ENCODE results near the gene HABP4. TPM values are rescaled to one million over a fixed set of nuclear protein-coding genes. Genes with fewer than 3 reads are reported as not detected.

The HABP4 gene
- total and polyA plus RNA-seq, 9 of the 15 experiments (the other 6 are each of a cell fraction or from before 2014, with no cell fraction given): 0.38 to 2.4 (median 1.9) TPM

DNA sequence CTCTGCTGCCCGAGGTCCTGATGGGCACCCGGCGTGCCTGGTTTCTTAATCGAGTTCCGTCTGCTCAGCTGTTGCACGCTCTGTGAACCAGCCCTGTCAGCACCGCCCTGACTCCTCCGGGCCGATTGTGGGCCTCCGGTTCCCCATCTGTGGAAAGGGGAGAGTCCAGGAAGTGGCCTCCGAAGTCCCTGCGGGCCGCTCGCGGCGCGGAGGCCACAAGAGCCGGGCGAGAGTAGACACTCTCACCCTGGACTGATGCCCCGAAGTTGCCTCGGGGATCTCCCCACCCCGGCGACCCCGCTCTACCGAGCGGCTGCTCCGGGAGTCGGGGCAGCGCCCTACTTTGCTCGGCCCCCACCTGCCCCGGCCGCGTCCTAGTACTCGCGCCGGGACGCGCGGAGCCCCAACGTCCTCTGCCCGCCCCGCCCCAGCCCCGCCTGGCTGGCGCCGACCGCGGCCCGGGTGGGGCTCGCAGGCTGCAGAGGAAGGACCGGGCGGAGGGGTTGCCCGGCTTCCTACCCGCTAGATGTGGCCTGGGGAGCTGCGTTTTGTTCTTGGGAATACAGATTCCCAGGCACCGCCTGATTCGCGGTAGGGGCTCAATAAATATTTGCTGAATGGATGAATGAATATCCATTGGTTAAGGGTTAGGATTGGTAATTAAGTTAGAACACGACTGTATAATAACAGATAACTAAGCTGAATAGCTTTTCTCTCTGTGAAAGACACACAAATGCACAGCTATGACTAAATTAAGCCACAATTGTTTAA is 30.9 kb upstream of the HABP4 start (continued):
- TF ChIP-seq, protein P1, sequence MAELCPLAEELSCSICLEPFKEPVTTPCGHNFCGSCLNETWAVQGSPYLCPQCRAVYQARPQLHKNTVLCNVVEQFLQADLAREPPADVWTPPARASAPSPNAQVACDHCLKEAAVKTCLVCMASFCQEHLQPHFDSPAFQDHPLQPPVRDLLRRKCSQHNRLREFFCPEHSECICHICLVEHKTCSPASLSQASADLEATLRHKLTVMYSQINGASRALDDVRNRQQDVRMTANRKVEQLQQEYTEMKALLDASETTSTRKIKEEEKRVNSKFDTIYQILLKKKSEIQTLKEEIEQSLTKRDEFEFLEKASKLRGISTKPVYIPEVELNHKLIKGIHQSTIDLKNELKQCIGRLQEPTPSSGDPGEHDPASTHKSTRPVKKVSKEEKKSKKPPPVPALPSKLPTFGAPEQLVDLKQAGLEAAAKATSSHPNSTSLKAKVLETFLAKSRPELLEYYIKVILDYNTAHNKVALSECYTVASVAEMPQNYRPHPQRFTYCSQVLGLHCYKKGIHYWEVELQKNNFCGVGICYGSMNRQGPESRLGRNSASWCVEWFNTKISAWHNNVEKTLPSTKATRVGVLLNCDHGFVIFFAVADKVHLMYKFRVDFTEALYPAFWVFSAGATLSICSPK (IDR thresholded peaks at IDR 0.05; ENCODE audit: borderline replicate concordance): no peak
- TF ChIP-seq, protein P2, sequence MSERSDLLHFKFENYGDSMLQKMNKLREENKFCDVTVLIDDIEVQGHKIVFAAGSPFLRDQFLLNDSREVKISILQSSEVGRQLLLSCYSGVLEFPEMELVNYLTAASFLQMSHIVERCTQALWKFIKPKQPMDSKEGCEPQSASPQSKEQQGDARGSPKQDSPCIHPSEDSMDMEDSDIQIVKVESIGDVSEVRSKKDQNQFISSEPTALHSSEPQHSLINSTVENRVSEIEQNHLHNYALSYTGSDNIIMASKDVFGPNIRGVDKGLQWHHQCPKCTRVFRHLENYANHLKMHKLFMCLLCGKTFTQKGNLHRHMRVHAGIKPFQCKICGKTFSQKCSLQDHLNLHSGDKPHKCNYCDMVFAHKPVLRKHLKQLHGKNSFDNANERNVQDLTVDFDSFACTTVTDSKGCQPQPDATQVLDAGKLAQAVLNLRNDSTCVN (CRISPR knock-in tag; IDR thresholded peaks at IDR 0.05): no peak
- TF ChIP-seq RUNX1 (IDR thresholded peaks at IDR 0.05; ENCODE audit: low read depth) (no peak), CTBP1 (IDR thresholded peaks at IDR 0.05; ENCODE audit: borderline replicate concordance) (peak; percentile 74), NUFIP1 (IDR thresholded peaks at IDR 0.05; ENCODE audit: partially characterized antibody) (peak; percentile 68), SMAD4 (CRISPR knock-in tag; conservative IDR thresholded peaks at IDR 0.05) (peak; percentile 97), ZNF41 (CRISPR knock-in tag; conservative IDR thresholded peaks at IDR 0.05) (no peak), NR3C1 (CRISPR knock-in tag; IDR thresholded peaks at IDR 0.05) (no peak), ERF (CRISPR knock-in tag; IDR thresholded peaks at IDR 0.05) (no peak), ZKSCAN3 (CRISPR knock-in tag; IDR thresholded peaks at IDR 0.05) (no peak), NR4A1 (CRISPR knock-in tag; IDR thresholded peaks at IDR 0.05) (0 out of 2 replicates have a peak, but pooled peaks have one; percentile 40), NR4A1 (tag; IDR thresholded peaks at IDR 0.05) (no peak), SMAD3 (CRISPR knock-in tag; conservative IDR thresholded peaks at IDR 0.05) (no peak), ZNF146 (CRISPR knock-in tag; IDR thresholded peaks at IDR 0.05; ENCODE audit: unreplicated experiment) (no peak)
- TF ChIP-seq, protein P3, sequence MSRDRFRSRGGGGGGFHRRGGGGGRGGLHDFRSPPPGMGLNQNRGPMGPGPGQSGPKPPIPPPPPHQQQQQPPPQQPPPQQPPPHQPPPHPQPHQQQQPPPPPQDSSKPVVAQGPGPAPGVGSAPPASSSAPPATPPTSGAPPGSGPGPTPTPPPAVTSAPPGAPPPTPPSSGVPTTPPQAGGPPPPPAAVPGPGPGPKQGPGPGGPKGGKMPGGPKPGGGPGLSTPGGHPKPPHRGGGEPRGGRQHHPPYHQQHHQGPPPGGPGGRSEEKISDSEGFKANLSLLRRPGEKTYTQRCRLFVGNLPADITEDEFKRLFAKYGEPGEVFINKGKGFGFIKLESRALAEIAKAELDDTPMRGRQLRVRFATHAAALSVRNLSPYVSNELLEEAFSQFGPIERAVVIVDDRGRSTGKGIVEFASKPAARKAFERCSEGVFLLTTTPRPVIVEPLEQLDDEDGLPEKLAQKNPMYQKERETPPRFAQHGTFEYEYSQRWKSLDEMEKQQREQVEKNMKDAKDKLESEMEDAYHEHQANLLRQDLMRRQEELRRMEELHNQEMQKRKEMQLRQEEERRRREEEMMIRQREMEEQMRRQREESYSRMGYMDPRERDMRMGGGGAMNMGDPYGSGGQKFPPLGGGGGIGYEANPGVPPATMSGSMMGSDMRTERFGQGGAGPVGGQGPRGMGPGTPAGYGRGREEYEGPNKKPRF (IDR thresholded peaks at IDR 0.05; ENCODE audit: low read depth, low read length): no peak
- TF ChIP-seq, protein P4, sequence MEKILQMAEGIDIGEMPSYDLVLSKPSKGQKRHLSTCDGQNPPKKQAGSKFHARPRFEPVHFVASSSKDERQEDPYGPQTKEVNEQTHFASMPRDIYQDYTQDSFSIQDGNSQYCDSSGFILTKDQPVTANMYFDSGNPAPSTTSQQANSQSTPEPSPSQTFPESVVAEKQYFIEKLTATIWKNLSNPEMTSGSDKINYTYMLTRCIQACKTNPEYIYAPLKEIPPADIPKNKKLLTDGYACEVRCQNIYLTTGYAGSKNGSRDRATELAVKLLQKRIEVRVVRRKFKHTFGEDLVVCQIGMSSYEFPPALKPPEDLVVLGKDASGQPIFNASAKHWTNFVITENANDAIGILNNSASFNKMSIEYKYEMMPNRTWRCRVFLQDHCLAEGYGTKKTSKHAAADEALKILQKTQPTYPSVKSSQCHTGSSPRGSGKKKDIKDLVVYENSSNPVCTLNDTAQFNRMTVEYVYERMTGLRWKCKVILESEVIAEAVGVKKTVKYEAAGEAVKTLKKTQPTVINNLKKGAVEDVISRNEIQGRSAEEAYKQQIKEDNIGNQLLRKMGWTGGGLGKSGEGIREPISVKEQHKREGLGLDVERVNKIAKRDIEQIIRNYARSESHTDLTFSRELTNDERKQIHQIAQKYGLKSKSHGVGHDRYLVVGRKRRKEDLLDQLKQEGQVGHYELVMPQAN (IDR thresholded peaks at IDR 0.05; ENCODE audit: borderline replicate concordance): peak; percentile 93
- TF ChIP-seq, protein P5, sequence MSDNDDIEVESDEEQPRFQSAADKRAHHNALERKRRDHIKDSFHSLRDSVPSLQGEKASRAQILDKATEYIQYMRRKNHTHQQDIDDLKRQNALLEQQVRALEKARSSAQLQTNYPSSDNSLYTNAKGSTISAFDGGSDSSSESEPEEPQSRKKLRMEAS (CRISPR knock-in tag; IDR thresholded peaks at IDR 0.05): no peak
- TF ChIP-seq, protein P6, sequence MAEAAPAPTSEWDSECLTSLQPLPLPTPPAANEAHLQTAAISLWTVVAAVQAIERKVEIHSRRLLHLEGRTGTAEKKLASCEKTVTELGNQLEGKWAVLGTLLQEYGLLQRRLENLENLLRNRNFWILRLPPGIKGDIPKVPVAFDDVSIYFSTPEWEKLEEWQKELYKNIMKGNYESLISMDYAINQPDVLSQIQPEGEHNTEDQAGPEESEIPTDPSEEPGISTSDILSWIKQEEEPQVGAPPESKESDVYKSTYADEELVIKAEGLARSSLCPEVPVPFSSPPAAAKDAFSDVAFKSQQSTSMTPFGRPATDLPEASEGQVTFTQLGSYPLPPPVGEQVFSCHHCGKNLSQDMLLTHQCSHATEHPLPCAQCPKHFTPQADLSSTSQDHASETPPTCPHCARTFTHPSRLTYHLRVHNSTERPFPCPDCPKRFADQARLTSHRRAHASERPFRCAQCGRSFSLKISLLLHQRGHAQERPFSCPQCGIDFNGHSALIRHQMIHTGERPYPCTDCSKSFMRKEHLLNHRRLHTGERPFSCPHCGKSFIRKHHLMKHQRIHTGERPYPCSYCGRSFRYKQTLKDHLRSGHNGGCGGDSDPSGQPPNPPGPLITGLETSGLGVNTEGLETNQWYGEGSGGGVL (CRISPR knock-in tag; IDR thresholded peaks at IDR 0.05): no peak
